DOHH2 (cell line): ENCODE measurements around the gene ANKS1B.

ENCODE experiments used
- CTCF ChIP-seq: fragments of 200-600 bp; sonication (generic); IDR thresholded peaks from one replicate; pipeline ENCODE4 v1.5.1; 2014; ENCODE audit warnings: antibody characterized with exemption, mild to moderate bottlenecking, low read depth, low read length; ENCODE audit not compliant: poor library complexity, severe bottlenecking
- EZH2phosphoT487 ChIP-seq: fragments of 200-600 bp; sonication (generic); IDR thresholded peaks from 2 replicates; pipeline ENCODE4 v1.6.1; 2017; ENCODE audit warnings: borderline replicate concordance, mild to moderate bottlenecking, antibody characterized with exemption, low read length, moderate library complexity, mixed read lengths

- TF ChIP-seq CTCF (no peak), EZH2phosphoT487 (no peak)
Measured at GRCh38 chr12:98896938-98897337, 1087.8 kb downstream of the ANKS1B start.
